H1 (cell line): ENCODE results near the gene PDXP. TPM values are rescaled to one million over a fixed set of nuclear protein-coding genes. Genes with fewer than 3 reads are reported as not detected.
A peak's percentile ranks its signal among the peaks of the same experiment; 100 is the strongest.

Source experiments
- CTCF ChIA-PET: fragments of 300-600 bp; sonication (Branson Sonifier 250); formaldehyde crosslinking; loops from one replicate; lab custom pipeline; 2021; ENCODE audit not compliant: partially characterized antibody; lab: Charles Lee
- POLR2A ChIA-PET: fragments of 300-600 bp; sonication (Branson Sonifier 250); formaldehyde crosslinking; loops from one replicate; lab custom pipeline; 2021; ENCODE audit warnings: inconsistent platforms; ENCODE audit not compliant: partially characterized antibody; lab: Charles Lee
- DNase-seq, 2 experiments: peaks; one replicate each; pipeline versions ENCODE4 v3.0.0 to v3.0.0-alpha.2; 2010 to 2022; ENCODE audit warnings: low spot score in 2 of 2, low read depth in 1 of 2, mixed read lengths in 1 of 2
- FAIRE-seq: peaks from 2 replicates; lab custom pipeline; 2011; peaks lifted over from hg19 to GRCh38; lab: Jason Lieb, UNC
- H2AFZ ChIP-seq: 2 replicates; pipeline ENCODE4 v1.8.1; 2012; ENCODE audit warnings: low read length, inconsistent platforms
- H2AK5ac ChIP-seq: 2 replicates; pipeline ENCODE4 v1.6.1; 2013; ENCODE audit warnings: low read depth, low read length
- H2BK120ac ChIP-seq: replicated peaks from 2 replicates; pipeline ENCODE3; 2013; ENCODE audit warnings: low read depth, low read length, inconsistent platforms
- H2BK12ac ChIP-seq: 2 replicates; pipeline ENCODE4 v1.6.1; 2013; ENCODE audit warnings: low read depth, low read length
- H2BK15ac ChIP-seq: 2 replicates; pipeline ENCODE4 v1.6.1; 2013; ENCODE audit warnings: low read length
- H2BK20ac ChIP-seq: 2 replicates; pipeline ENCODE4 v1.6.1; 2013; ENCODE audit warnings: low read length
- H2BK5ac ChIP-seq: 2 replicates; pipeline ENCODE4 v1.6.1; 2013; ENCODE audit warnings: low read depth, low read length
- H3K14ac ChIP-seq: 2 replicates; pipeline ENCODE4 v1.6.1; 2013; ENCODE audit warnings: inconsistent platforms; ENCODE audit not compliant: insufficient read length
- H3K18ac ChIP-seq: 2 replicates; pipeline ENCODE4 v1.6.1; 2013; ENCODE audit warnings: low read length; ENCODE audit errors: extremely low read depth
- H3K23ac ChIP-seq: 2 replicates; pipeline ENCODE4 v1.6.1; 2013; ENCODE audit warnings: inconsistent platforms; ENCODE audit not compliant: insufficient read length
- H3K23me2 ChIP-seq: 2 replicates; pipeline ENCODE4 v1.6.1; 2013; ENCODE audit warnings: low read depth, low read length
- H3K27ac ChIP-seq: 2 replicates; pipeline ENCODE4 v1.6.1; 2011; ENCODE audit warnings: low read depth, low read length, inconsistent platforms
- H3K27me3 ChIP-seq, 4 experiments: replicated peaks in 1 of 4; 1 replicate in 1 of 4; 2 replicates in 3 of 4; pipeline versions ENCODE4 v1.6.1 to v1.8.1; 2011 to 2013; ENCODE audit warnings: low read length in 3 of 4, mild to moderate bottlenecking in 3 of 4, inconsistent platforms in 2 of 4, mixed read lengths in 2 of 4, moderate library complexity in 1 of 4; ENCODE audit not compliant: control insufficient read depth in 3 of 4, insufficient read depth in 3 of 4; ENCODE audit errors: extremely low read depth in 1 of 4
- H3K36me3 ChIP-seq, 4 experiments: 2 replicates each; pipeline versions ENCODE4 v1.6.1 to v1.8.1; 2011 to 2013; ENCODE audit warnings: mild to moderate bottlenecking in 4 of 4, low read length in 3 of 4, moderate library complexity in 2 of 4, control low read depth in 1 of 4, inconsistent platforms in 1 of 4; ENCODE audit not compliant: insufficient read depth in 4 of 4, control insufficient read depth in 2 of 4
- H3K4ac ChIP-seq: replicated peaks from 2 replicates; pipeline ENCODE3; 2013; ENCODE audit warnings: low read length, low read depth, mixed read lengths, inconsistent platforms; ENCODE audit not compliant: insufficient read length
- H3K4me1 ChIP-seq, 4 experiments: replicated peaks in 1 of 4; 1 replicate in 1 of 4; 2 replicates in 3 of 4; pipeline versions ENCODE4 v1.6.1 to v1.8.1; 2011 to 2013; ENCODE audit warnings: low read length in 3 of 4, inconsistent platforms in 2 of 4, mixed read lengths in 1 of 4; ENCODE audit not compliant: insufficient read depth in 4 of 4, control insufficient read depth in 3 of 4
- H3K4me2 ChIP-seq, 2 experiments: 2 replicates each; pipeline versions ENCODE4 v1.6.1 to v1.8.1; 2011 to 2013; ENCODE audit warnings: low read depth in 2 of 2, low read length in 2 of 2, control low read depth in 1 of 2, inconsistent platforms in 1 of 2, mild to moderate bottlenecking in 1 of 2; ENCODE audit not compliant: insufficient read depth in 1 of 2
- H3K4me3 ChIP-seq, 4 experiments: fragments of 200-600, 300-600 bp in 1 of 4; sonication (generic), shearing (Covaris generic), sonication (Bioruptor Twin) in 1 of 4; 2 replicates each; pipeline versions ENCODE4 v1.5.1 to v1.8.1; 2011 to 2016; ENCODE audit warnings: low read length in 4 of 4, low read depth in 3 of 4, control low read depth in 2 of 4, inconsistent platforms in 2 of 4, mild to moderate bottlenecking in 2 of 4, mixed read lengths in 1 of 4, moderate library complexity in 1 of 4; ENCODE audit not compliant: insufficient read depth in 2 of 4; ENCODE audit errors: extremely low read depth in 1 of 4
- H3K56ac ChIP-seq: replicated peaks from 2 replicates; pipeline ENCODE3; 2013; ENCODE audit warnings: low read depth, mild to moderate bottlenecking, mixed read lengths, low read length, inconsistent platforms; ENCODE audit not compliant: insufficient read length
- H3K79me1 ChIP-seq: 2 replicates; pipeline ENCODE4 v1.6.1; 2013; ENCODE audit warnings: low read depth, low read length, control low read depth
- H3K79me2 ChIP-seq, 2 experiments: 2 replicates each; pipeline versions ENCODE4 v1.6.1 to v1.8.1; 2012 to 2013; ENCODE audit warnings: low read length in 2 of 2, mild to moderate bottlenecking in 2 of 2, inconsistent platforms in 1 of 2; ENCODE audit not compliant: insufficient read depth in 2 of 2, control insufficient read depth in 1 of 2
- H3K9ac ChIP-seq, 4 experiments: replicated peaks in 1 of 4; 1 replicate in 1 of 4; 2 replicates in 3 of 4; pipeline versions ENCODE4 v1.6.1 to v1.8.1; 2011 to 2013; ENCODE audit warnings: low read depth in 3 of 4, low read length in 3 of 4, control low read depth in 2 of 4, mild to moderate bottlenecking in 2 of 4, moderate library complexity in 2 of 4, inconsistent platforms in 1 of 4; ENCODE audit errors: extremely low read depth in 1 of 4
- H3K9me3 ChIP-seq, 2 experiments: 2 replicates each; pipeline versions ENCODE4 v1.6.1 to v1.8.1; 2012 to 2013; ENCODE audit warnings: mild to moderate bottlenecking in 2 of 2, moderate library complexity in 2 of 2, control low read depth in 1 of 2, inconsistent platforms in 1 of 2, low read depth in 1 of 2, low read length in 1 of 2, mixed read lengths in 1 of 2; ENCODE audit not compliant: insufficient read depth in 2 of 2
- H4K20me1 ChIP-seq, 2 experiments: replicated peaks in 1 of 2; 2 replicates each; pipeline versions ENCODE3 to v1.8.1; 2011 to 2013; ENCODE audit warnings: inconsistent platforms in 2 of 2, low read length in 2 of 2, mild to moderate bottlenecking in 1 of 2; ENCODE audit not compliant: insufficient read depth in 2 of 2, control insufficient read depth in 1 of 2
- H4K5ac ChIP-seq: 2 replicates; pipeline ENCODE4 v1.6.1; 2013; ENCODE audit warnings: low read length, low read depth, mixed read lengths, inconsistent platforms; ENCODE audit not compliant: insufficient read length
- H4K8ac ChIP-seq: 2 replicates; pipeline ENCODE4 v1.8.0; 2013; ENCODE audit warnings: mild to moderate bottlenecking, moderate library complexity, low read length, inconsistent platforms; ENCODE audit not compliant: insufficient read depth; ENCODE audit errors: extremely low read depth
- H4K91ac ChIP-seq: replicated peaks from 2 replicates; pipeline ENCODE3; 2013; ENCODE audit warnings: low read length, mixed read lengths, inconsistent platforms; ENCODE audit not compliant: insufficient read length
- BACH1 ChIP-seq: IDR thresholded peaks from 2 replicates; pipeline ENCODE4 v1.6.1; 2012; ENCODE audit warnings: low read length, improper control_type of control experiment
- CTCF ChIP-seq, 3 experiments: IDR thresholded peaks; 1 replicate in 2 of 3; 2 replicates in 1 of 3; pipeline versions ENCODE4 v1.5.1 to v1.6.1; 2011; ENCODE audit warnings: low read length in 3 of 3, mild to moderate bottlenecking in 3 of 3, inconsistent platforms in 2 of 3, low read depth in 1 of 3, moderate library complexity in 1 of 3; ENCODE audit not compliant: insufficient read depth in 1 of 3; ENCODE audit errors: control extremely low read depth in 1 of 3
- HDAC6 ChIP-seq: IDR thresholded peaks from one replicate; pipeline ENCODE4 v1.7.1; 2012; ENCODE audit warnings: low read depth, mild to moderate bottlenecking, inconsistent platforms, low read length, moderate library complexity
- JUND ChIP-seq: IDR thresholded peaks from 2 replicates; pipeline ENCODE4 v1.6.1; 2011; ENCODE audit warnings: mild to moderate bottlenecking, improper control_type of control experiment, low read length
- RBBP5 ChIP-seq: IDR thresholded peaks from 2 replicates; pipeline ENCODE4 v1.7.1; 2012; ENCODE audit warnings: low read depth, mild to moderate bottlenecking, inconsistent platforms, low read length, moderate library complexity, borderline replicate concordance
- SIN3A ChIP-seq, 2 experiments: IDR thresholded peaks in 1 of 2; conservative IDR thresholded peaks in 1 of 2; 2 replicates each; pipeline ENCODE4 v1.6.1; 2011 to 2012; ENCODE audit warnings: low read length in 2 of 2, improper control_type of control experiment in 1 of 2, low read depth in 1 of 2, mild to moderate bottlenecking in 1 of 2
- TBP ChIP-seq: IDR thresholded peaks from 2 replicates; pipeline ENCODE4 v1.6.1; 2011; ENCODE audit warnings: low read depth, low read length, improper control_type of control experiment
- WGBS, 2 experiments: shearing (Covaris generic) in 1 of 2; methylation state at CpG; one replicate each; pipeline versions ENCODE4 v1.1.6 to v1.1.7; 2013 to 2015; ENCODE audit warnings: low lambda C conversion rate in 2 of 2, mixed read lengths in 2 of 2, inconsistent platforms in 1 of 2, low coverage in 1 of 2, missing lambda C conversion rate in 1 of 2; ENCODE audit not compliant: insufficient replicate concordance in 2 of 2, insufficient coverage in 1 of 2, insufficient read length in 1 of 2; ENCODE audit errors: extremely low coverage in 1 of 2, missing lambda C conversion rate in 1 of 2; 5-methylcytosine and 5-hydroxymethylcytosine counted together
- polyA plus RNA-seq, 7 experiments: library from polyadenylated mRNA; depleted of rRNA in 3 of 7; stranded (reverse) in 5 of 7; unstranded in 2 of 7; fragments of >200 nt in 5 of 7; fragments of 200-250 nt in 2 of 7; gene quantifications; 1 replicate in 5 of 7; 2 replicates in 1 of 7; 4 replicates in 1 of 7; pipeline versions ENCODE4 v1.2.1 to v1.2.3, GENCODE V29; 2011 to 2013; ENCODE audit warnings: missing spikeins in 2 of 7, mixed read lengths in 2 of 7
- total RNA-seq: library from RNA; stranded (reverse); fragmentation: NEBNext Ultra II Directional; extraction: Animal tissue kit (Norgen Biotek cat#: 25700); gene quantifications from 2 replicates; pipeline ENCODE4 v1.2.1, GENCODE V29; 2021

The PDXP gene
- total and polyA plus RNA-seq, 2 of the 8 experiments (the other 6 are each of a cell fraction or from before 2014, with no cell fraction given), result 36.6 to 67.7 TPM

- Histone ChIP-seq H3K4me2 (peak within 1 kb of the TSS; percentile 63 to 78), H2AFZ (no peak within 1 kb of the TSS), H4K5ac (peak within 1 kb of the TSS; percentile 7), H2AK5ac (no peak within 1 kb of the TSS), H4K91ac (peak within 1 kb of the TSS; percentile 55), H3K79me1 (no peaks in the 10 kb centered on the region), H4K20me1 (peaks cover 0 to 2% of the 10 kb centered on the region in 2 experiments), H3K23me2 (peaks cover 2% of the 10 kb centered on the region; the same call in 1 of the 2 replicates), H3K9ac (no peak within 1 kb of the TSS), H3K4me1 (peaks cover 0 to 19% (median 13%) of the 10 kb centered on the region in 4 experiments; a peak in 6 of 7 replicates), H3K4me3 (peak within 1 kb of the TSS in 2 of 4 experiments; percentile 28 to 63; a peak in 3 of 8 replicates), H2BK20ac (peak within 1 kb of the TSS; percentile 72; the same call in 1 of the 2 replicates), H3K36me3 (no peaks in the 10 kb centered on the region), H3K27ac (no peak within 1 kb of the TSS), H4K8ac (peak within 1 kb of the TSS; percentile 45), H3K18ac (peak within 1 kb of the TSS; percentile 56; the same call in 1 of the 2 replicates), H2BK12ac (0 out of 2 replicates have a peak within 1 kb of the TSS, but pooled peaks have one; percentile 55), H3K56ac (no peak within 1 kb of the TSS), H3K9me3 (no peaks in the 10 kb centered on the region), H2BK15ac (peak within 1 kb of the TSS; percentile 61; the same call in 1 of the 2 replicates), H2BK120ac (peak within 1 kb of the TSS; percentile 85), H3K23ac (no peak within 1 kb of the TSS), H2BK5ac (peak within 1 kb of the TSS; percentile 2; the same call in 1 of the 2 replicates), H3K79me2 (no peaks in the 10 kb centered on the region), H3K14ac (no peak within 1 kb of the TSS), H3K27me3 (peaks cover 0 to 2% (median 0%) of the 10 kb centered on the region in 4 experiments; a peak in 1 of 7 replicates), H3K4ac (peak within 1 kb of the TSS; percentile 7)
- CTCF ChIA-PET, result interaction anchor here (0.7 to 16.3 kb wide), 11 partner anchors 11 to 712 kb away, joined by 3 to 261 read pairs (median 3); partner anchors contain the start of genes PDXP, SH3BP1 and TRIOBP
- no peak for FAIRE-seq
- WGBS, 2 experiments, result 79% methylated on average over 30 of the region's 34 CpGs; no CpG with 5 or more reads in 1 of the 2 experiments
- POLR2A ChIA-PET, result interaction anchor here (1.0 to 2.2 kb wide), 10 partner anchors 8 to 129 kb away, joined by 3 to 13 read pairs (median 4); partner anchors contain the start of genes GGA1, NOL12 and PDXP
- peak in 1 of 2 experiments; percentile 73 for DNase-seq
- no peak for TF ChIP-seq HDAC6
- no peak for TF ChIP-seq RBBP5
- TF ChIP-seq CTCF (IDR thresholded peaks at IDR 0.05; ENCODE audit: control extremely low read depth in 1 of 3, insufficient read depth in 1 of 3, low read depth in 1 of 3, low read length in 3 of 3), result no peak
- TF ChIP-seq SIN3A (conservative IDR thresholded peaks at IDR 0.05 in 1 of 2, IDR thresholded peaks at IDR 0.05 in 1 of 2; ENCODE audit: low read depth in 1 of 2, low read length in 2 of 2), result no peak
- TF ChIP-seq BACH1, result no peak
- TF ChIP-seq JUND, result no peak
- TF ChIP-seq TBP, result peak; percentile 51; the same call in 1 of the 2 replicates
These were observed 16.7 kb downstream of the PDXP start, which contains the start of gene LGALS1 for GRCh38 chr22:37674951-37675929. LGALS1 (plus strand) TSS chr22:37675636; CDS start chr22:37675703, 67 bp downstream.
